HUDEP-2 (cell line): ENCODE results near the gene CDK18.
"Not testable (repeated sequence)": the region's sequence is repeated elsewhere in the genome, so short reads cannot be mapped to it uniquely, and the experiment has no call there.

Source experiments
- DNase-seq, 76 experiments: peaks; one replicate each; lab custom pipeline; 2025; ENCODE audit not compliant: unreplicated experiment in 76 of 76; lab: John Stamatoyannopoulos, UW

CDK18 gene

DNA sequence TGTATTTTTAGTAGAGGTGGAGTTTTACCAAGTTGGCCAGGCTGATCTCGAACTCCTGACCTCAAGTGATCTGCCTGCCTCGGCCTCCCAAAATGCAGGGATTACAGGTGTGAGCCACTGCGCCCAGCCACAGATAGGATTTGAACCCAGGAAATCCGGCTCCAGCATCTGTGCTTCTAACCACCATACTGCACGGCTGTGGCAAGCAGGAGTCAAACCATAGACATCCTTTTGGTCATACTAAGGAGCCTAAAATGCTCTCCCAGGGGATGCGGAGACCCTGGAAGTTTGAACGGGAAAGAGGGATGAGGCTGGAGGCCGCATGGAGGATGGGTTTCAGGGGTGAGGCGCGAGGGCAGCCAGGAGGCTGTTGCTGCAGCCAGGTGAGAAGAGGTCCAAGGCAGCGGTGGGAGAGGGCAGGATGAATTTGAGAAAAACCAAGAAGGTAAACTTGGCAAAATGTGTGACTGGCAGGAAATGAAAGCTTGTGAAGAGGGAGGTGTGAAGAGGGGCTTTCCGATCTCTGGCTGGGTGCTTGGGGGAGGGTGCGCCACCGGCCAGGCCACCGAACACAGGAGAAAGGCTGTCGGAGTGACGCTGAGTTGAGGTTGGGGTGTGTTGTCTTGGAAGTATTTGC lies 24.0 kb upstream of the CDK18 start:
- DNase-seq, result no peak

DNA sequence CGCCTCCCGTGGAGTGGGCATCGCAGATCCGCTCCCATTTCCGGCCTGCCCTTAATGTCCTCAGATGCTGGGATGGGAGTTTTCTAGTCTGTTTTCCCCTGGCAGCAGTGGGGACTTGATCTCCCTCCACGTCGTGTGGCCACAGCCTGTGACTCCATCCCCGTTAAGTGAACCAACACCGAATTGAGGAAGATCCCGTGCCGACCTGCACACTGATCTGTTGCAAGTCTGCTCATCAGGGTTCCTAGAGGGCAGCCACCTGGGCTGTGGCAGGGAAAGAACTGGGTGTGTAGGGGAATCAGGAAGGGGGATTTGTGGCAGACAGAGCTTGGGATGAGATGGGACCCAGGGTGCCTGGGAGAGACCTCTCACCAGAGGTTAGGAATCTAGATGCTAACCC lies 23.3 kb upstream of the CDK18 start:
- DNase-seq, result no peak

DNA sequence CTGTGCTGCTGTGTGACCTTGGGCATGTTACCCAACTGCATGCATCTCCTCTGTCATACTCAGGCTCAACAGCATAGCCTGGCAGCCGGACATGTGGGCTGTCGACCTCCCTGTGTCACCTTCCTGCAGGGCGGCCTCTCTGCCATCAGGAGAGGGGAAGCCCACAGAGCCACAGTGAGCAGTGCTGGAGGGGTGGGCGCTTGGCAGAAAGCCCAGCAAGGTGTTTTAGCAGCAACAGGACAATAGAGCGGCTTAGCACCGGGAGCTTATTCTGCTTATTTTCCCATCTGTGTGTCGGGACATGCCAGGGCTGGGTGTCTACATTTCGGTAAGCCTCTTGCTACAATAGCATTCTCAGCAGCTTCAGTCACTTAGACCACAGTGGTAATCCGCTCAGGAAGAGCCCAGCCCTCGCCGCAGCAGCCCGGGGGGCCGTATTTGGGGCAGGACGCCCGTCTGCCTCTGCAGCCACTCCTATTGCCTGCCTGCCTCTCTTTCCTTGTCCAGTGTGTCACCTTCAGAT lies 22.8 kb upstream of the CDK18 start:
- no peak for DNase-seq

DNA sequence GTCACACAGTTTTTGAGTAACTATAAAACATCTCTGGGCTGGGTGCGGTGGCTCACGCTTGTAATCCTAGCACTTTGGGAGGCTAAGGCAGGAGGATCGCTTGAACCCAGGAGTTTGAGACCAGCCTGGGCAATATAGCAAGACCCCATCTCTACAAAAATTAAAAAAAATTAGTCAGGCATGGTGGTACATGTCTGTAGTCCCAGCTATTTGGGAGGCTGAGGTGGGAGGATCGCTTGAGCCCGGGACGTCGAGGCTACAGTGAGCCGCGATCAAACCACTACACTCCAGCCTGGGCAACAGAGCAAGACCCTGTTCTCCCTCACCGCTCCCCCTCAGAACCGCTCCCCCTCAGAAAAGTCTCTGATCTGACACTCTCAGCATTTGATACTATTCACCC lies 21.9 kb upstream of the CDK18 start:
- not testable (repeated sequence) for DNase-seq

DNA sequence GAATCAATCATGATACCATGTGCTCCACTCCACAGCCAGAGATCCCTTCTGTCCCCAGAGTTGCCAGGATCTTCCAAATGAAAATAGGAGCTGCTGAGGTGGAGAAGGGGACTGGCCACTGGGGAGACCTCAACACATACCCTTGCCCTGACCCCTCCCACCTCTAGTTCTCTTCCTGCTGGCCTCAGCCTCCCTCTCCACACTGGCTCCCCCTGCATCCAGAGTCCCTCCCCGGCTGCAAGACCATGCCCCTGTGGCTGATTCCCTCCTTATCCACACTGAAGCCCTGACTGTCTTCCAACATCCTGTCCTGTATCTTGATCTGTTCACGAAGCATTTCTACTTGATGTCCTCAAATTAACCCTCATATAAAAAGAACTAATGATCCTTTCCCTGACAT lies 21.1 kb upstream of the CDK18 start:
- DNase-seq, result no peak

DNA sequence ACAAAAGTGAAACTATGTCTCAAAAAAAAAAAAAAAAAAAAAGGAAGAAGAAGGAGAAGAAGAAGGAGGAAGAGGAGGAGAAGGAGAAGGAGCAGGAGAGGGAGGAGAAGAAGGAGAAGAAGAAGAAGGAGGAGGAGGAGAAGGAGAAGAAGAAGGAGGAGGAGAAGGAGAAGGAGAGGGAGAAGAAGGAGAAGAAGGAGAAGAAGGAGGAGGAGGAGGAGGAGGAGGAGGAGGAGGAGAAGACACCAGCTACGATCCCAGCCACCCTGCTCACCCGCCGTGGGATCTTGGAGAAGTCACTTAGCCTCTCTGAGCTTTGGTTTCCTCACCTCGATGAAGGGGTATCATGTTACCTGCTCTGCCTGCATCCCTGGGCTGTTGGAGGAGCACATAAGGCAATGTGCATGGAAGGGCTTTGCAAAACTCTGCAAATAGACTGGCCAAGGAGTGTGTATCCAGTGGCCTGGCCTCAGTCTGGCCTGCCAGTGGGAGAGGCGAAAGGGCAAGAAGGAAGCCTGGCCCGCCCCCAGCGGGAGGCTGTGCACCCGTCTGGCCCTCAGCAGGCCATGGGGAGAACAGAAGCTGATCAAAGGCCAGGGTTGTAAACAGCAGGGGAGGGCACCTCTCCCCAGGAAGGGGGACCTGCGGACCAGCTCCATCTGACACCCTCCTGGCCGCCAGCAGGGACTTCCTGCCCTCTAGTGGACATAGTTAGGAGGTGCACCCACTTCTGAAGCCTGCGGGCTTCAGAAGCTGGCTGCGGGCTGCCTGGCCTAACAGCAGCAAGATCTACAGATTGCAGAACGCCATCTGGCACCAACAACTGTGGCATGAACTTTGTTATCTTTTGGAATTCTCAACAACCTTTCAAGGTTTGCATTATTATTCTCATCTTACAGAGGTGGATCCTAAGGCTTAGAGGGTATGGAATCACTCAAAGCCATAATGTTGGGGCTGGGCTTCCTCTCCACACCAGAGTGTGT lies 19.2 kb upstream of the CDK18 start:
- peak in 50 of 76 experiments; percentile 3 to 69 (median 30) for DNase-seq

DNA sequence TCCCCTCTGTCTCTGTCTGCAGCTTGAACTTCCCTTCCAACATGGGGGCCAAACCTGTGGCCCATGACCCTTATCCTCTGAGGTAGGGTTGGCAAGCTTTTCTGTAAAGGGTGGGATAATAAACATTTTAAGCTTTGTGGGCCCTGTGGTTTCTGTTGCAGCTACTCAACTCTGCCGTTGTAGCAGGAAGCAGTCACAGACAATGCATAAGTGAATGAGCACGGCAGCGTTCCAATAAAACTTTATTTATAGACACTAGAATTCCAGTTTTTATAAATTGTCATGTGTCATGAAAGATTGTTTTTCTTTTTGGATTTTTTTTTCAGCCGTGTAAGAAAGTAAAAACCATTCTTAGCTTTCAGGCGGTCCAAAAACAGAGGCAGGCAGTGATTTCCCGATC lies 18.2 kb upstream of the CDK18 start:
- no peak for DNase-seq

DNA sequence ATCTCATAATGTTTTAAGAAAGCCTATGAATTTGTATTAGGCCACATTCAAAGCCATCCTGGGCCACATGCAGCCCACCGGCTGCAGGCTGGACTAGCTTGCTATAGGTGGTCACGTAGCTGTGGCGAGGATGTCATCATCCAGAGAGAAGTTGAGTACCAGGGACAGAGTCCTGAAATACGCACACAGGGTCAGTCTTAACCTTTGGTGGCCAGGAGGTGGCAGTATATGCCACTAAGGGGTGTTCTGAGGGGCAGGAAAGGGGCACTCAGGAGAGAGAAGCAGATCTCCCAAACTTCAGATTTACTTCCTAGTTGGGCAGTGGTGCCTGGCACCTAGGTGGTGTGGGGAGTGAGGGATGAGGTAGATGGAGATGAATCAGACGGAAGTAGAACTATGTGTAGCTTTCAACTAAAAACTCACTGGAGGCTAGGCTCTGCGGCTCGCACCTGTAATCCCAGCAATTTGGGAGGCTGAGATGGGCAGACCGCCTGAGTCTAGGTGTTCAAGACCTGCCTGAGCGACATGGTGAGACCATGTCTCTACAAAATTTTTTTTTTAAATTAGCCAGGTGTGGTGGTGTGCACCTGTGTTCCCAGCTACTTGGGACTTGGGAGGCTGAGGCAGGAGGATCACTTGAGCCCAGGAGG lies 16.3 kb upstream of the CDK18 start:
- peak in 33 of 76 experiments; percentile 4 to 57 (median 24) for DNase-seq

DNA sequence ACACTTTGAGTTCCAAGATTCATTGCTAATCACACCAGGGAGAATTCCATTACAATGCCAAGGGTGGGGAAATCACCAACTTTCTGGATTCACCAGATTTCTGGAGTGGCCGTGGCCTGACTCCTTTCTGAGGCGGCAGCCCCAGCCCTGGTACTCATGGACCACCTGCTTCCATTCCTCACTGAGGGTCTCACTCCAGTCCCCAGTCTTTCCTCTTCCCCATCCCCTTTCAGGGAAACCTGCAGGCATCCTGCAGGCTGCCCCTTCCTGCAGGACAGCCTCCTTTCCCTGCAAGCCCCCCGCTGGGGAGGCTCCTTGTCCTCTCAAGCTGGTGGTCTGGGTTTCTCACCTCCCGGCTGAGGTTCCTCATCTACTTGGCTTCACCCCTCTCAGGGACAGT lies 12.7 kb upstream of the CDK18 start:
- no peak for DNase-seq

DNA sequence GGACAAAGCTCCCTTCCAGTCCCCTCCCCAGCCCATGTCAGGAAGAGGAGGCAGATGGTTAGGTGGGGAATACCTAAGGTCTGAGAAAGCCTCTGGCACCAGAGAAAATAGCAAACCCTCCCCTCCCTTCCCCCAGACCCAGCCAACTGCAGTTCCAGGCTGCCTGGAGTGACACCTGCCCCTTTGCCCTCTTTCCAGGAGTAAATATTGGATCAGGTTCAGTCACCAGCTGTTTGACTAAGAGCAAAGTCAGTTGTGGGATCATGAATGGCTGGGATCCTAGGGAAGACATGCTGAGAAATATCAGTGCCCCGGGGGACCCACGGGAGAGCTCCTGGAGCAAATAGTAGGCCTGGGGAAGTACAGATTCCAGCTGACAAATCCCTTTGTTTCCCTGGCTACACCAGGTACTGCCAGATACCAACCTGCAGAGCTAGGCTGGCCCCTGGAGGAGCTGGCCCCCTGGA lies 12.2 kb upstream of the CDK18 start:
- no peak for DNase-seq

DNA sequence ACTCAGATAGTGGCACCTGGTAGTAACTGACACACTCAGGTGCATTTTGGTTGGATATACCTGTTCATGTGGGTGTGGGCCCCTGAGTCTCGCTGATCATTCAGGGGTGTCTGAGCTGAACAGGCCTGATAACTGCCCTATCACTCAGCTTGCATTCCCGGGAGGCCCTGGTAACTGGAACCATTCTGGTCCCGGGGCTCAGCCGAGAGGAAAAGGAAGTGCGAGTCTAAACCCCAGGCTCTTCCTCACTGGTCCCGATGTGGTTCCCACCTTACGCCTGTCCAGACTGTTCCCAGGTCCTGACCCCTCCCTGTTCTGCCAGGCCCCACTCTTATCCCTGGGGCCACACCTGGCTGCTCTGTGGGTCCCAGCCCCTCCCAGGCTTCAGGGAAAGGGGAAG lies 11.7 kb upstream of the CDK18 start:
- DNase-seq, result no peak

DNA sequence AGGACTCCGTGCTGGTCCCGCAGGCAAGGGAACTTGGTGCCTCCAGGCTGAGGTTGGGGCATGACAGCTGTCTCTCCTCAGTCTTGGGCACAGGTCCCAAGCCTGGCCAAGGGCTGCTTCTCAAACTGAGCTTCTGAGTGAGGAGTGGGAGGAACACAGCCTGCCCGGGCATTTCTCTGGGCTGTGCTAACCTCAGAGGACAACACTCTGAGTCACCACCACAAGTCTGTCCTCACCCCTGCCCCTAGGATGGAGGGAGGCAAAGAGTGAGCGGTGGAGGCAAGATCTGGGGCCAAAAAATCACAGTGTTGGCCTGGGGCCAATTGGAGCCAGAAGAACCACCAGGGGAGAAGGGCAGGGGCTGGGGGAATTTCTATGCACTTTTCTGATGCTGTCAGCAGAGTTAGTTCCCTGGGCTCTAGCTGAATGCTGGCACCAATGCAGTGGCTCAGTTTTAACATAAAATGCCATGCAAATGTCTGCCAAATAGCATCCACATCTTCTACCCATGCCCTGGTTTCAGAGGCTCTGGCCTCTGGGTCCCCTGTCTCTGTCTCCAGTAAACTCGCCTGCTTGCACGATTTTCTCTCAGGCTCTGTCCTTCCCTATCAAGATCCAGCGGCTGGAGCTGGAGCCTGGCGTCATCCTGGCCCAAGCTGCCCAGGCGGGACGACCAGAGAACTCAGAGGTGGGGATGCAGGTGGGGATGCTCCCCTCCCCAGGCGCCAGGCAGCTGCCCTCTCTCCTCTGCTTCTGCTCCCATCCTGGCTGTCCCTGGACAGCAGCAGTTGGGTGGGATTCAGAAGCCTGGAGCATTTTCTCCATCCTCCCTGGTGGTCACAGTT lies 11.0 kb upstream of the CDK18 start:
- DNase-seq, result peak in 2 of 76 experiments; percentile 11 to 20

DNA sequence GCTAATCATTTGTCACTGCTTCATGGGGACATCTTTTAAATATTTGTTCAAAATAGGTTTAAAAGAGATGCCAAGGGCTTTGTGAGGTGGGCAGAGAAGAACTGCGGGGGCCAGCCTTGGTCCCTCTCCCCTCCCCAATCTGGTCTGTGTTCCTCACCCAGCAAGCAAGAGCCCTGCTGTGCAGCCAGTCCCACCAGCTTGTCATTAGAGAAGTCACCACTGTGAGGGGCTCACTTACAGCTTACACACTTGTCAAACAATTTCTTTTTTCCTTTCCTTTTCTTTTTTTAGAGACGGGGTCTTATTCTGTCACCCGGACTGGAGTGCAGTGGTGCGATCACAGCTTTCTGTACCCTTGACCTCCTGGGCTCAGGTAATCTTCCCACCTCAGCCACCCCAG lies 10.4 kb upstream of the CDK18 start:
- no peak for DNase-seq

DNA sequence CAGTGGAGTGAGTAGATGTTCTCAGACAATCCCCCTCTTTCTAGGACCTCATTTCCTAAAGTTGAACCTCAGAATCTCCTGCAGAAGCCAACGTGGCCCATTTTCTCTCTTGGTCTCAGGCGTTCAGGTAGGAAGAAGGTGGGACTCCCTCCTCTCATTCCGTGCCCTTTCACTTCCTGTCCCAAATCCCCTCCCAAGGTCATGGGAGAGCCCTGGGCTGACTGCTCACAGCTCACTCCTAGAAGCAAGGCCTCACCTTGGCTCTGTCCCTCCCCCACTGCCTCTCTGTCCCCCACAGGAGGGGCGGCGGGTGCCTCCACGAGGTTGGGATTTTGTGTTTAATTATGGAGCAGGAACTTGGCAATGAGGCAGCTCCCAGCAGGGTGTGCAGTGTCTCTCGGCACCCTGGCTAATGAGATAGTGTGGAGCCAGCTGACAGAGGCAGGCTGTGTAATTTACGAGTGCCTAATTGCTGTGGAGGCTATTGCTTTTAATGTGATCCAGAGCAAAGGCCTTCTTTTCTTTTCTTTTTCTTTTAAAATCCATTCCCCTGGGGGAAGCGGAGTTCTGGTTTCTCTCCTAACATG lies 9.1 kb upstream of the CDK18 start:
- DNase-seq, result no peak

DNA sequence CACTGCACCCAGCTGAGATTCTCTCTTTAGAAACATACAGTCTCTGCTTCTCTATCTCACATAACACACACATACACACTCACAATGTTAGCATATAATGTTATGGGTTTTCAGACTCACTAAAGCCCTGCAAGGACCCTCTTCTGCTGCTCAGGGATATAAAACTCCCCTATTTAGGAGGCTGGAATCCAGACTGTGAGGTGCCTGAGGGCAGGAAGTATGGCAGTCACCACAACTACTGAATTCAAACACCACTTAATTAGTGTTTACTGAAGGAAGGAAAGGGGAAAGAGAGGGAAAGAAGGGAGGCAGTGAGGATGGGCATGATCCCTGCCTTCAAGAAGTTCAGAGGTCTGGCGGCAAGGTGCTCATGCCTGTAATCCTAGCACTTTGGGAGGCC lies 7.8 kb upstream of the CDK18 start:
- no peak for DNase-seq

DNA sequence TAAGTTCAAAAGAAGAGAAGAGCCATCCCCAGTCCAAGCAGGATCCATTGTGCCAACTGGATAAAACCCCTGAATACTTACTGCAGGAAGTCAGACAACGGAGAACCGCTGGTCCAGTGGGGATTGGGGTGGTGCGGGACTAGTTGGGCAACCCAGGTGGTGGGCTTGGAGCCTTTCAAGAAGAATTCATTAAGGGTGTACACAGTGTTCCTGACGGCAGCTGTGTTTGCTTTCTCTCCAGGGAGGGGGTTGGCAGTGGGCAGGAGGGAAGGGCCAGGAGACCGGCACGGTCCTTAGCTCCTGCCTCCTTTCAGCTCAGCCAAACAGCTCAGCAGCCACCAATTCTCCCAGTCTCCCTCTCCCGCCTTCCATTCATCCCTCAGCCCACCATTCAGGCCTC lies 7.1 kb upstream of the CDK18 start:
- DNase-seq, result no peak

DNA sequence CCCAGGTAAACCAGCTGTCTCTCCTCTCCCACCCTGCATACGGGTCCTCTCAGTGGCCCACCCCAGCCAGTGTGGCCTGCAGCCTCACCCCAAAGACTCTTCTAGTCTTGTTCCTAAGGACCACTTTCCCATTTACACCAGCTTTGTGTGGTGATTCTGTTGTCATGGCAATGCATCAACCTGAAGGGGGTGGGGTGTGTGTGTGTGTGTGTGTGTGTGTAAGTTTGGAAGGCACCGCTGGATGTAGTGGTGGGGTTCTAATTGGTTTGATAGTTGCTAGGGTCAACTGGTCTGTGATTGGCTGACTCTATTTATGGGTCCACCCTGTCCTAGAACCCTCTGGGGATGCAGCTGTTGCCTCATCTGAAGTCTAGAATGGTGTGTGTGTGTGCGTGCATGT lies 4.7 kb upstream of the CDK18 start:
- no peak for DNase-seq

DNA sequence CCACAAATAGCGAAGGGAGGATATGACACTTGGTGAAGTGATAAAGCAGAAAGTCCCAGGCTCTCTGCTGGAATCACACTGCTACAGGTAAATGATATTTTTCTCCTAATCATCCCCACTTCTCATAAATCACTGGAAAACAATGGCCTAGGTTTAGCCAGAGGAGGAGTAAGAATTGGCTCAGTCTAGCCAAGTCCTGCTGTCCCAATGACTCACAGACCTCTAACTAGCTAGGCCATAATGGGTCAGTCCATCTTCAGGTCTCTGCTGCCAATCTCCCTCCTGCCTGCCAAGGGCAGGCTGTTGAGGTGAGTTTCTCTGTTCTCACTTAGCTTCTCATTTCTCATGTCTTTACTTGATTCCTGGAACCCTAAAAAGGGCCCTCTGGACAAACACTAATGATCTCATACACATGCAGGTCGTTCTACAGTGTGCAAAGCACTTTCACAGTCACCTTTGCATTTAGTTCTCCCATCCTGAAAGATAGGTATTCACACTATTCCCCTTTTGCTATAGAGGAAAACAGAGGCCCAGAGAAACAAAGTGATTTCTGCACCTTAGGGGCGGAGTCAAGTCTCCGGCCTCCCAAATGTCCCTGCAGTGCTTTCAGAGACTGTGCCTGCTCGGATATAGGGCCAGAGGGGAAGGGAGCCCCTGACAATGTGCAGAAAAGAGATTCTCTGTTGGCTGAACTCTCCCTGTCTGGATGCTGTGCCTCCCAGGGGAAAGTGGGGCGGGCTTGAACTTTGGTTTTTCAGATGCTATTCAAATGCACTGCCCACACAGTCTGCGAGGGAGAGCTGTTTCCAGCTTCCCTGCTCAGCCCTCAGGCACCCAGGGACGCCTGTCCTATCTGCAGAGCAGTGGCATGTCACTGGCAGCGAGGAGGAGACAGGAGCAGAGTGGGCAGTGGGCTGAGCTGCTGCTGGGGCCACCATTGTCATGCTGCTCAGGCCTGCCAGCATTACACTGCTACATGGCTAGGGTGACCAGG lies 3.9 kb upstream of the CDK18 start:
- DNase-seq, result no peak
